GM19328 (cell line): ENCODE results near the gene AMBRA1.
"Not testable (repeated sequence)": the region's sequence is repeated elsewhere in the genome, so short reads cannot be mapped to it uniquely, and the experiment has no call there.

Source experiments
- ATAC-seq: cut with Tn5 transposase; IDR thresholded peaks from one replicate; pipeline ENCODE4 v1.9.1; 2021; ENCODE audit warnings: mild to moderate bottlenecking, moderate library complexity; ENCODE audit not compliant: unreplicated experiment

Gene AMBRA1

DNA sequence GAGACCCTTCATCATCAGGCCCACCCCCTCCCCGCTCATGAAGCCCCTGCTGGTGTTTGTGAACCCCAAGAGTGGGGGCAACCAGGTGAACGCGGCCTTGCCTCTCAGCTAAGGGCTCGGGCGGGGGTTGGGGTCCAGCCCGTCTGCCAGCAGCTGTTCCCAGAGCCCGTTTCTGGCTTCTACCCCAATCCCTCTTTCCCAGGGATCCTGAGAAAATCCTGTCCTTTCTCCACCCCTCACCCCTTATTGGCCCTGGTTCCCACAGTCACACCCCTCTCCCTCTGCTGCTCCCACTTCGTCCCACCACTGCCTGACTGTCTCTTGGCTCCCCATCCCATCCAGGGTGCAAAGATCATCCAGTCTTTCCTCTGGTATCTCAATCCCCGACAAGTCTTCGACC is 221.7 kb downstream of the AMBRA1 start:
- ATAC-seq = no peak

DNA sequence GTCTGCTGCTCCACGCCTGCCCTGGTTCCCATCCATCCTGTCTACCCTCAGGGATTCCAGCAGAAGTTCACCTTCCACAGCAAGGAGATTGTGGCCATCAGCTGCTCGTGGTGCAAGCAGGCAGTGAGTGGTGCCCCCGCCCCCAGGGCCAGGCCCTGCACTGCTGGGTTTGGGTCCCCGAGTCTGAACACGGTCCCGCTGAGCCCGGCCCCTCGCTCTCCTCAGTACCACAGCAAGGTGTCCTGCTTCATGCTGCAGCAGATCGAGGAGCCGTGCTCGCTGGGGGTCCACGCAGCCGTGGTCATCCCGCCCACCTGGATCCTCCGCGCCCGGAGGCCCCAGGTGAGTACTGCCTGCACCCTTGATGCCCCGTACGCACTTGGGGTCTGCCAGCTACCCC is 222.6 kb downstream of the AMBRA1 start:
- ATAC-seq = not testable (repeated sequence)

DNA sequence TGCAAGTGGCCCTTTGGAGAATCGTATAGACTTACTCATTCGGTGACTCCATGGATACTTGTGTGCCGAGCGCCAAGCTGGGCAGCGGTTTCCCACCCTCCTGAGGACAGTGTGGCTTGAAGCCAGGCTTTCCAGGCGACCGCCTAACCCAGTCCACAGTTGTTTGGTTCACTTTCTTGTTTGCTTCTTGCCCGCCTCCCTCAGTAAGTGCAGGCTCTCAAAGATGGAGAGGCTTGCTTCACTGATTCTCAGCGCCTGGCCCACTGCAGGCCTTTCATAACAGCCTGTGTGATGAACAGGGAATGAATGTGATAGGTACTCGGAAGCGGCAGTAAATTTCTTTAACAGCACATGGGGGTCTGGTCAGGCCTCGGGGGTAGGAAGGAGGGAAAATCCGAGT is 223.6 kb downstream of the AMBRA1 start:
- ATAC-seq = no peak

DNA sequence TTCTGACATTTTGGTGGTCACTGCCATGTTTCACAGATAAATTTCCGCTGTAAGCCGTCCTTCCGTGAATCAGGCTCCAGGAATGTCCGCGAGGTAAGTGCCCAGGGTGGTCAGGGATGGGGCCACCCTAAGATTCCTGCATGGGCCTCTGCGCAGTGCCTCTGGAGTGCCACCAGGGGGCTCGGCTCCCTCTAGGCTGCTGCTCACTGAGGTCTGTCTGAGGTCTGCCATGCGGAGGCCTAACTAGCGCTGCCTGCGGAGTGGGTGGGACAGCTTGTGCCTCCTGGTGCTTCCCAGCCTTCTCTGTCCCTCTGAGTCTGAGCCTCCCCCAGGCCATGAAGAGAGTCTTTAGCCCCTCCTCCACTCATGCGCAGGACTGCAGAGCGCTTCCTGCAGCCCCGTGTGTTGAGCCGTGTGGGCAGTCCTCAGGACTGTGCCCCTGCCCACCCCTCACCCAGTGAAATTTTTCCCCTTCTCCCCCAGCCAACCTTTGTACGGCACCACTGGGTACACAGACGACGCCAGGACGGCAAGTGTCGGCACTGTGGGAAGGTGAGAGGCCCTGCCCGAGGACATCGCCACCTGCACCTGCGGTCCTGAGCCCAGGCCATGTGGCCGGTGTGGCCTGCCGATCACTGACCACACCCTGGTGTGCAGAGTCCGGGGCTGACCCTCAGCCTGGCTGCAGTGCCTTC is 224.2 kb downstream of the AMBRA1 start:
- no peak for ATAC-seq

DNA sequence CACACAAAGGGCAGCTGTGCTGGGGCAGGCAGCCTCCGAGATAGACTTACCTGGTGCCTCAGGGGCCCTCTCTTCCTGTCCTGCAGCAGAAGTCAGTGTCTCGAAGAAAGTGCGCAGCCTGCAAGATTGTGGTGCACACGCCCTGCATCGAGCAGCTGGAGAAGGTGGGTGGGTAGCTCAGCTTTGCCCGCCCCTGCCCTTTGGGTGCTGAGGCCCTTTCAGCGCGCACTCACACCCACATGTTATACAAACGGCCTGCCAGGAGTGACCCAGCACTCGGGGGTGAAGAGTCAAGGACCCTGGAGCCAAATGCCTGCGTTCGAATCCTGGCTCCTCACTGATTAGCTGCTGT is 225.9 kb downstream of the AMBRA1 start:
- no peak for ATAC-seq

DNA sequence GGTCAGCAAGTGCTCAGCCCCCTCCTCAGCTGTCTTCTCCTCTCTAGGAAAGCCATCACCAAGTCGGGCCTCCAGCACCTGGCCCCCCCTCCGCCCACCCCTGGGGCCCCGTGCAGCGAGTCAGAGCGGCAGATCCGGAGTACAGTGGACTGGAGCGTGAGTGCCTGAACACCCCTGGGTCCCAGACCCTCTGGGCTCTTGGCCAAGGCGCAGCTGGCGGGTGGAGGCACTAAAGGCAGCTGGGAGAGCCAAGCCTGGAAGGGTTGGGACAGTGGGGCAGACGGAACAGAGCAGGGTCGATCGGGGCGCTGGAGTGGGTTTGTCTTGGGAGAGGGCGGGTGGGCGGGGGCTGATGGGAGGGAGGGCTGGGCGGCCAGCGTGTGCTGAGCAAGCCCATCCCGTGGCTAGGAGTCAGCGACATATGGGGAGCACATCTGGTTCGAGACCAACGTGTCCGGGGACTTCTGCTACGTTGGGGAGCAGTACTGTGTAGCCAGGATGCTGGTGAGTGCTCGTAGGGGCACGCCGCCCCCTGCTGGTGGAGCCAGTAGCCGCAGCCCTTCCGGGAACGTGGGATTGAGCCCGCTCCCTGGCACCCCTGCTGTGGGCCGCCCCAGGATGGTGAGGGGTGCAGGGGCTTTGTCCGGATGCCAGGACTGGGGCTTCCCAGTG is 226.4 kb downstream of the AMBRA1 start:
- no peak for ATAC-seq

DNA sequence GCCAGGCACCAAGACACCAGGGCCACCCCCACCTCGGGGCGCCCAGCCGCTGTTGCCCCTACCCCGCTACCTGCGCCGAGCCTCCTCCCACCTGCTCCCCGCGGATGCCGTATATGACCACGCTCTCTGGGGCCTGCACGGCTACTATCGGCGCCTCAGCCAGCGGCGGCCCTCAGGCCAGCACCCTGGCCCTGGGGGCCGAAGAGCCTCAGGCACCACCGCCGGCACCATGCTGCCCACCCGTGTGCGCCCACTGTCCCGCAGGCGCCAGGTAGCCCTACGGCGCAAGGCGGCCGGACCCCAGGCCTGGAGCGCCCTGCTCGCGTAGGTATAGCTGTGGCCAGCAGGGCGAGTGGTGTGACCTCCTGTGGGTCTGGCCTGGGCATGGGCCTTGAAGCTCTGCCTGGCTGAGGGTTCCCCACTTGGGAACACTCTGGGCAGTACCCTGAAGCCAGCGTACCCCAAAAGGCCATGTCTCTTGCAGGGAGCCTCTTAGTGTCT is 227.1 kb downstream of the AMBRA1 start:
- no peak for ATAC-seq

DNA sequence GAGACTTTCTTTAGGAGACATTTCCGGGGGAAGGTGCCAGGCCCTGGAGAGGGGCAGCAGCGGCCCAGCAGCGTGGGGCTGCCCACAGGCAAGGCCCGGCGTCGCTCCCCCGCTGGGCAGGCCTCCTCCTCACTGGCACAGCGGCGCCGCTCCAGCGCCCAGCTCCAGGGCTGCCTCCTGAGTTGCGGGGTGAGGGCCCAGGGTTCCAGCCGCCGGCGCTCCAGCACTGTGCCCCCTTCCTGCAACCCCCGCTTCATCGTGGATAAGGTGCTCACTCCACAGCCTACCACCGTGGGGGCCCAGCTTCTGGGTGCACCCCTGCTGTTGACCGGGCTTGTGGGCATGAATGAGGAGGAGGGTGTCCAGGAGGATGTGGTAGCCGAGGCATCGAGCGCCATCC is 227.6 kb downstream of the AMBRA1 start:
- ATAC-seq = no peak

DNA sequence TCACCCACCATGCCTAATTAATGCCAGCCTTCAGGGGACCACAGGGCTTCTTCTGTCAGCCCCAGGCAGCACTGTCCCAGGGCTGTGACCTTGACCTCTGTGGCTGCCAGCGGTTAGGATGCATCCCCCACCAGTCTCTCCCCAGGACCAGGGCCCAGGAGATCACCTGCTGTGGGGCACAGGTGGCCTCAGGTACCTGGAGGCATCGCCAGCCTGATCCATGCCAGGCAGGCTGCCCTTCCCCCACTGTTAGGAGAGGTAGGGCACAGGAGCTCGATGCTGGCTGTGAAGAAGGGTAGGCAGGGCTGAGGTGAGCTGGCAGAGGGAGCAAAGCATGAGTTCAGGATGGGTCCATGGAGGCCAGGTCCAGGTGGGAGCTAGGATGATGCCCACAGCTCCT is 229.0 kb downstream of the AMBRA1 start:
- no peak for ATAC-seq

DNA sequence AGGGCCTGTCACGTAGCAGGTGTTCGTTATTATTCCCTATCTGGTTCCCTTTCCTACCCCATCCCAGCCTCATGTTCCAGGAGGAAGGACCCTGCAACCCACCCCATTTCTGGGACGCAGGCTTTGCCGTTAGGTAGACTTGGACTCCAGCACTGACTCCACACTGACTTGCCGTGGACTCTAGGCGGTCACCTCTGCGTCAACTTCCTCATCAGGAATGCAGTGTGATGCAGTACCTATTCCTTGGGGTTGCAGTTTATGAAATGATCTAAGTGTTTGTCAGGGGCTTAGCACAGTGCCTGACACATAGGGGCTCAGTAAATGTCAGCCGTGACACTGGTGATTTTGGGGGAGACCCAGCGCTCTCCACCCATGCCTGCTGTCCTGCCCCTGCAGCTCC is 229.8 kb downstream of the AMBRA1 start:
- ATAC-seq = no peak

DNA sequence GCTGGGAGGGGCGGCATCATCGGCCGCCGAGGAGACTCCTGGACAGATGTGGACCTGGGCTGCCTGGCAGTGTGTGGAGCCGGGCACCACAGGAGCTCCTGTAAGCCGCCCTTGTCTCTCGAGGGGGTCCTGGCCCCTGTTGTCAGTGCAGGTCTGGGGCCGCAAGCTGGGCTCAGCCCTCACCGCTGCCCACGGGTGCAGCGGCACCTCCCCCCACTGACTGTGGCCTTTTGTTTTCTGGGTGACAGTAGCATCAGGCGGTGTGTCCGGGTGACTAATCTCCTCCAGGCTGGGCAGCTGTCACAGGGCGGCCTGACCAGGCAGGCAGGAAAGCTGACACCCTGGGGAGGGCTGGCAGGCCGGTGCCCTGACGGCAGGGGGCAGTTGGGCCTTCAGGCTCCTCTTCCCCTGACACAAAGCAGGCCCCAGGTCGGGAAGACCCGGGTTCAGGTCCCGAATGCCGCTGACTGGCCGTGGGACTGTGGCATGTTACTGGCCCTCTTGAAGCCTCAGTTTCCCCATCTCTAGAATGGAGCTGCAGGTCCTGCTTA is 230.3 kb downstream of the AMBRA1 start:
- no peak for ATAC-seq

DNA sequence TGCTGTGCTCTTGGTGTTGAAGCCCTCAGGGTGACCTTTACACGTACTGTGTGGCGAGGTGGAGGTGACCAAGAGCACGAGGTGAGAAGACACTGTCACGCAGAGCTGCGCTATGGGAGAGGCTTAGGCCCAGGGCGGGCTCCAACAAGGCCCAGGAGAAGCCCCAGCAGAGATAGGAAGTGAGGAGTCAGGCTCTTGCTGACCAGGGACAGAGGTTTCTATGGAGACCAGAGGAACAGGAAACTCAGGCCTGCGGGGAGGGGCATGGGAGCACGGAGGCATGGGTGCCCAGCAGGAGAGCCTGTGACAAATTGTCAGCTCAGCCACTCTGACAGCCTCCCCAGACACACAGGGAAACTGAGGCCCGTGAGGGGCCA is 230.8 kb downstream of the AMBRA1 start:
- no peak for ATAC-seq

DNA sequence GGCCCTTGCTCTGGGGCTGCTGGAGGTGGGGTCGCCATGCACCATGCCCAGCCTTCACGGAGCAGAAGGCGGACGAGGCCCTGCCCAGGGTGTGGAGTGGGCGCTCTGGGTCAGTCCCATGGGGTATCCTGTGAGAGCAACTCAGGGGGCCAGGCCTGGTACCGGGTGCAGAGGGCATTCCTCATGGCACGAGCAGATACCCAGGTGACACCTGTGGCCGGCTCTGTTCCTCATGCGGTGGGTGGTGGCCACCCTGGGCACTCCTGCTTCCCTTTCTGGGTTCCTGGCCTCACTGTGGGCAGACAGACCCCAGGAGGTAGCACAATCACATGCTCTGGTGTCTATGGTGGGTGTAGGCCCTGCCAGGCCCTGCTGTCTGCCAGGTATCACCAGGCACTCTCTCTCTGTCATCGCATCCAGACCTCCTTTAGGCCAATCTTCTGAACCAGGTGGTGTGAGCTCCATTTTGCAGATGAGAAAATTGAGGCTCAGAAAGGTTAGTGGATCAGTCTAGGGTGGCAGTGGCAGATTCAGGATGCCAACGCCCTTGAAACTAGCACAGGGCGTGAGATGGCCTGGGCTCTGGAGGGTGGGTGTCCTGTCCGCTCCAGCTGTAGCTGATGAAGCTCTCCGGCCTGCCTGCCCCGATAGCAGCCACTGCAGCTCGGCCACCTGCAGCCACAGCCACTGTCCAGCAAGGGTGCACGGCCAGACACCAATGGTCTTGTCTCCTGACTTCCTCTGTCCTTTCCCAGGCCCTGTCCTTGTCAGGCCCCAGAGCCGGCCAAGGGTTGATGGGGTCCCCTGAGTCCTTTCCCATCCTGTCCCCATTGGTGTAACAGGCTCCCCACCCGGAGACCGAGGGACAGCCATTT is 231.4 kb downstream of the AMBRA1 start:
- ATAC-seq = no peak

DNA sequence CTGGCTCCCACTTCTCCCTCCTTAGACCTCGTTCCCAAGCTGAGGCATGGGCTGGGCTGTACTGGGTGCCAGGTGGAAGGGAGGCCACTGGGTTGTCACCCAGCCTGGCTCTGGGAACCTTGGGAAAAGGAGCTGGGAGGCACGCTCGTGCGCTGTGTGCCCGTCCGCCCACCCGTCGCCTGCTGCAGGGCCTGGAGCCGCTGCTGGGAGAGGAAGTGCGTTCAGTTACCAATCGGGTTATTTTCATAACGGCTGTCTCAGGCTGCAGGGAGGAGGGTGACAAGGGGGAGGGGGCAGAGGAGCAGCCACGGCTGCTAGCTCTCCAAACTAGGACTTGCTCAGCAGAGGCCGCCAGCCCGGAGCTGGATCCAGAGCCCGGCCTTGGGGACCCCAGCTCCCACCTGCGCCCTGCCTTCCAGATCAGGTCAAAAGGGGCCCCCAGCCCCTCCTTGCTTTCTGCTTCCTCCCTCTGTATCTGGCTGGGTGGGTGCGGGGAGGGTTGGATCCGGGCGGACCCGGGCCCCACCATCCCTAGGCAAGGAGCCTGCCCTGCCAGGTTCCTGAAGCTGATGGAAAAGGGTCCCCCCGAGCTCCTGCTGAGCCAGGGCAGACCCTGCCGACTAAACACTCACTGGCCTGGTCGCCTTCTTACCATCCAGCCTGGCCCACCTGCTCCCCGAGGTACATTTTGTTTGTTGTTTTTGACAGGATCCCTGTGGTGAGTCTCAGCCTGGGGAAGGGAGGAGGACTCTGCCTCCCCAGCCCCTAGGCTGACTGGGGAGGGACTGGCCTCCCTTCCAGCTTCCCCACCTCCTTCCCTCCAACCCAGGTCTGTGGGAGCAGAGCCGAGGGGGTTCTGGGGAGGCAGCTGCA is 232.3 kb downstream of the AMBRA1 start:
- peak; percentile 84 for ATAC-seq

DNA sequence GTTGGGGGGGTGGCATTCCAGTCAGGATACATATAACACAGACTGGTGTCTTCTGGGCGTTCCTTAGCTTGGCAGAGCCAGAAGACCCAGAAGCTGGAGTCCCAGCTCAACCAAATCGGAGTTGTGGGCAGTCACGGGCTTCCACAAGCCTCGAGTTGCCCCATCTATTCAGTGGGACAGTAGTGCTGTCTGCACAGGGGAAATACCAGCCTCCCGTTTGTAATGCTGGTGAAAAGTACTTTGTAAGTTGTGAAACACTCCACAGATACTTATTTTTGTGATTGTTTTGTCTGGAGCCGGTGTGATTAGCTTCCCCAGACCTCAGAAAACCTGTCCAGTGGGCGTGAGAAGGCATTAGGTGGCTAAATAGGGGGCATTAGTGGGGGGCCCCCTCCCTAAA is 232.9 kb downstream of the AMBRA1 start:
- ATAC-seq = no peak

DNA sequence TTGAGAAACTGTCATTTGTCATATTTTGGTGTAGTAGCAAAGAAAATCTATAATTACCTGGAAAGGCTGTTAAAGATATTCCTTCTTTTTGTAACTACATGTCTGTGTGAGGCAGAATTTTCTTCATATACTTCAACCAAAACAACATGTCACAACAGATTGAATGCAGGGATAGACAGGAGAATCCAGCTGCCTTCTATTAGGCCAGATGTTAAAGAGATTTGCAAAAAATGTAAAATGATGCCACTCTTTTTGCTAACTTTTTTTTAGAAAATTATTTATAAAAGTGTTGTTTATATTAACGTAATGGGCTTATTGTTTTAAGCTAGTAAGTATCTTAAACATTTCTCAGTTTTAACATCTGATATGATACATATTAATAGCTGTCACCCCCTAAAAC is 233.9 kb downstream of the AMBRA1 start:
- no peak for ATAC-seq

DNA sequence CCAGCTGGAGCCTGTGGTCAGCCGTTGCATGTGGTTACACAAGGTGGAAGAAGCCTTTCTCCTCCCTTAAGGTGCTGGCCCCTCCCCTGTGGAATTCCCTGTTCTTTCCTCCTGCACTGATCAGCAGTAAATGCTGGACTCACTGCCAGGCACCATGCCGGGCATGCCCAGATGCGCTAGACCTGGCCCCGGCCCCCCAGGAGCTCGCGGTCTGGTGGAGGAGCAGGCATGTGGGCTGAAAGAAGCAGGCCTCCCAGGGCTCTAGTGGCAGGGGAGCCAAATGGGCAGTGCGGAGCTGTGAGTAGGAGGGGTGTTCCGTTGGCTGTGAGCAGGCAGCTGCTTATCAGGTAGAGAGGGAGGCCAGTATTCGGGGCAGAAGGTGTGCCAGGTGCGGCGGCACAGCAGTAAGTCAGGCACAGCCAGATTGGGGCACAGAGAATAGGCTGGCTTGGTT is 236.3 kb downstream of the AMBRA1 start:
- no peak for ATAC-seq

DNA sequence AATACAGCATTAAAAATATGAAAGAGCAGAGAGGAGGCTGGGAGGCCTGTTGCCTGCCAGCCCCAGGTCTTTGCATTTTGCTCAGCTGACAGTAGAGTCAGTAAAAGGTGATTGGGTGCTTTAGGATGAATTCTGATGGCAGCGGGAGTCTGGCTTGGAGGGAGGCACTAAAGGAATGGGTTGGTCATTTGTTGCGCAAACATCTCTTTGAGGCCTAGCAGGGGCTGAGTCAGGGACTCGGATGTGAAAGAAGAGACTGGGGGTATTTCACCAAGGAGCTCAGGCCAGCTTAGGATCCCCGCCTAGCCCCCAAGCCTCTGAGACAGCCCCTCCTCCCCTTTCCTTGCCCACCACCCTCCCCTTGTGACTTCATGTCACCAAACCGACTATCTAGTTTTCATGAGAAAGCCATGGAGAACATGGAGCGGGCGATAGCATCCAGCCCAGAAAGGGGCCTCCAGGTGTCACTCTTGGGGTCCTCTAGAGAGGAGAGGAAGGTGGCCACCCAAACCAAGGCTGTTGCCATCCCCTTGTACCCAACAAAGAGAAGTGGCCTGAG is 236.8 kb downstream of the AMBRA1 start:
- ATAC-seq = no peak

DNA sequence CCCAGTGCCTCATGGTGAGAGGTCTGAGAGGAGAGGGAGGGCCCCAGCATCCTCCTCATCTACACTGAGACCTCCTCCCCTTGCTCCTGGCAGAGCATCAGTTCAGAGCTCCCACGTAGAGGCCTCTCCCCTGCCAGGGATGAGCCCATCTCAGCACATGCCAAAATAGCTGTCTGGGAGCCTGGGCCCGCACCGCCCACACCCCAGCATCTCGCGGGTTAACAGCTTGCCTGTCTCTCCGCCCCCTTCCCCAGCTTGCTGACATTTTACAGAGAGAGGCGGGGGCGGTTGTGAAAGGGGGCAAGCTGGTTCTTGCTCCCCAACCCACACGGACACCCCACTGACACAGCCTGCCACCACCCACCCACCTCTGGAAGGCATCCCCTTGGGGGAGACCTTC is 240.1 kb downstream of the AMBRA1 start:
- ATAC-seq = no peak
